ENCODE measurements around the gene PLIN4. TPM values are rescaled to one million over a fixed set of nuclear protein-coding genes. Genes with fewer than 3 reads are reported as not detected.
"Not testable (repeated sequence)": the region's sequence is repeated elsewhere in the genome, so short reads cannot be mapped to it uniquely, and the experiment has no call there.

Gene PLIN4
- total RNA-seq, 2 donors from 2014 or later = 8.2 to 13.9 TPM

DNA sequence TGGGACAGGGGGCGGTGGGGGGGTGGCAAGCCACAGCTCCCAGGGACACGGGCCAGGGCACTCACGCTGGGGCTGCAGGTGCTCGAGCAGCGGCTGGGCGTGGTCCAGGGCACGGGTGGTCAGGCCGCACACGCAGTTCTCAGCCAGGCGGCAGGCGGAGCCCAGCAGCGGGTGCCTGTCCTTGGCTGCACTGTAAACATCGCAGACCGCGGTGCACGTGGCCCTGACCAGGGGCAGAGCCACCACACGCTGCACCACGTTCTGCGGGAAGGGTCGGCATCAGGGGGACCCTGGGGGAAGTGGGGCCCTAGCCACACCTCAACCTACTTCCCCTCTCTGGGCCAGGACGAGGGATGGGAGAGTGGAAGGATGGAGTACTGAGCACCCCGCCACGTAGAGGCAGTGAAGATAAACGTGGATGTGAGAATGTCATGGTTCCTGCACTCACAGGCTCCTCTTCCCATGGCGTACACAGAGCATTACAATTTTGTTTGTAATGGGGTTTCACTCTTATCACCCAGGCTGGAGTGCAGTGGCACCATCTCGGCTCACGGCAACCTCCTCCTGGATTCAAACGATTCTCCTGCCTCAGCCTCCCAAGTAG lies 13.4 kb upstream of the PLIN4 start:
- WGBS = 57% methylated on average over 28 of the region's 28 CpGs
- Histone ChIP-seq H3K27ac (no peak overlapping the region), H3K36me3 (no peaks in the 10 kb centered on the region), H3K4me1 (replicated peaks) (no peaks in the 10 kb centered on the region), H3K9me3 (no peaks in the 10 kb centered on the region), H3K4me3 (no peak overlapping the region), H3K27me3 (replicated peaks; ENCODE audit: insufficient read depth) (no peaks in the 10 kb centered on the region)
- TF ChIP-seq, protein P1, sequence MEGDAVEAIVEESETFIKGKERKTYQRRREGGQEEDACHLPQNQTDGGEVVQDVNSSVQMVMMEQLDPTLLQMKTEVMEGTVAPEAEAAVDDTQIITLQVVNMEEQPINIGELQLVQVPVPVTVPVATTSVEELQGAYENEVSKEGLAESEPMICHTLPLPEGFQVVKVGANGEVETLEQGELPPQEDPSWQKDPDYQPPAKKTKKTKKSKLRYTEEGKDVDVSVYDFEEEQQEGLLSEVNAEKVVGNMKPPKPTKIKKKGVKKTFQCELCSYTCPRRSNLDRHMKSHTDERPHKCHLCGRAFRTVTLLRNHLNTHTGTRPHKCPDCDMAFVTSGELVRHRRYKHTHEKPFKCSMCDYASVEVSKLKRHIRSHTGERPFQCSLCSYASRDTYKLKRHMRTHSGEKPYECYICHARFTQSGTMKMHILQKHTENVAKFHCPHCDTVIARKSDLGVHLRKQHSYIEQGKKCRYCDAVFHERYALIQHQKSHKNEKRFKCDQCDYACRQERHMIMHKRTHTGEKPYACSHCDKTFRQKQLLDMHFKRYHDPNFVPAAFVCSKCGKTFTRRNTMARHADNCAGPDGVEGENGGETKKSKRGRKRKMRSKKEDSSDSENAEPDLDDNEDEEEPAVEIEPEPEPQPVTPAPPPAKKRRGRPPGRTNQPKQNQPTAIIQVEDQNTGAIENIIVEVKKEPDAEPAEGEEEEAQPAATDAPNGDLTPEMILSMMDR (IDR thresholded peaks at IDR 0.05) = no peak
- no peak for TF ChIP-seq POLR2A (IDR thresholded peaks at IDR 0.05)
- no peak for TF ChIP-seq POLR2AphosphoS5 (IDR thresholded peaks at IDR 0.05)
- DNase-seq (ENCODE audit: low spot score) = no peak
- intact Hi-C loops (cut with DNase I) = no loop called here

DNA sequence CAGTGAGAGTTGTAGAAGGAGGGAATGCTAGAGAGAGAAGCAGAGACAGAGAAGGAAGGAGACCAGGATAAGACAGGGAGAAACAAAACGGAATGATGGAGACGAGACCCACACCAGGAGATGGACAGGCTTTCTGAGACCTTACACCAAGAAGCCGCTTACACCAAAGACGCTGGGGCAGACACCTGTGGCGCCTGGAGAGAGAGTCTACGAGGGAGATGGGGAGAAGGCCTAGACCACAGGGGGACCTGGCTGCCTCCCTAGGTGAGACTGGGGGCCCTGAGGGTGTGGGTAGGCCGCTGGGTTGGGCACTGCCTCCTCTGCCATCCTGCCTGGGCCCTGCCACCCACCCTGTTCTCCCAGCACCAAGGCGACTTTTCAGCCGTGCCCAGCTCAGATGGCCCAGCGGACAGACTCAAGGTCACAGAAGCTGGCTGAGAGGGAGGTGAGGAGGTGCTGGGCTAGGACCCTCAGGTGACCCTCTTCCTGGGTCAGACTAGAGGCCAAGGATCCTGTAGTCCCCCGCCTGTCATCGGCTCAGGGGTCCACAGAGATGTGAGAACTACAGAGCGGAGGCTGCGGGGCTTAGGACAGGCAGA lies 11.7 kb upstream of the PLIN4 start:
- Histone ChIP-seq H3K9me3 (no peaks in the 10 kb centered on the region), H3K27me3 (replicated peaks; ENCODE audit: insufficient read depth) (no peaks in the 10 kb centered on the region), H3K4me1 (replicated peaks) (no peaks in the 10 kb centered on the region), H3K4me3 (no peak overlapping the region), H3K27ac (no peak overlapping the region), H3K36me3 (no peaks in the 10 kb centered on the region)
- TF ChIP-seq POLR2AphosphoS5 (IDR thresholded peaks at IDR 0.05) = no peak
- WGBS = 86% methylated on average over 12 of the region's 14 CpGs
- no peak for DNase-seq (ENCODE audit: low spot score)
- intact Hi-C loops (cut with DNase I) = loop anchor here (10.0 kb wide), 1 partner anchor 265 kb away; no protein-coding TSS in a partner anchor

DNA sequence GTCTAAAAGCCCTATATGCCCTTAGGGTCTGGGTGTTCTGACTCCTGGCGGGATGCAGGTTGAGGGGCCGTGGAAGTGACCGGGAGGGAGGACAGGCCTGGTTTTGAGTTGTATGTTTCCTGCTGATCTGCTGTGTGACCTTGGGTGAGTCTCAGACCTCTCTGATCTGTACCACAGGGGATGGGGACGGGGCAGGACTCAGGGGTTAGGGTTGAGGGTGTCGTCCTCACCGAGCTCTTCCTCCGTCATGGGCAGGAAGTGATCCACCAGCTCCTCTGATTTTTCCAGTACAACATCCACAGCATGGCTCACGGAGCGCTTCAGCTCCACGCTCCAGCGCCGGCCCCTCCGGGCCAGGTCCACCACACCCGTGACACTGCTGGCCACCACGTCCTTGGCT lies 10.6 kb upstream of the PLIN4 start:
- 87% methylated on average over 15 of the region's 15 CpGs for WGBS
- DNase-seq (ENCODE audit: low spot score) = no peak
- intact Hi-C loops (cut with DNase I) = loop anchor here (10.0 kb wide), 1 partner anchor 264 kb away; no protein-coding TSS in a partner anchor
- Histone ChIP-seq H3K4me3 (no peak overlapping the region), H3K27ac (no peak overlapping the region), H3K9me3 (no peaks in the 10 kb centered on the region), H3K27me3 (replicated peaks; ENCODE audit: insufficient read depth) (no peaks in the 10 kb centered on the region), H3K4me1 (replicated peaks) (no peaks in the 10 kb centered on the region), H3K36me3 (no peaks in the 10 kb centered on the region)
- TF ChIP-seq POLR2AphosphoS5 (IDR thresholded peaks at IDR 0.05) (no peak), POLR2A (IDR thresholded peaks at IDR 0.05) (no peak)
- TF ChIP-seq, protein P1 (IDR thresholded peaks at IDR 0.05) = no peak

DNA sequence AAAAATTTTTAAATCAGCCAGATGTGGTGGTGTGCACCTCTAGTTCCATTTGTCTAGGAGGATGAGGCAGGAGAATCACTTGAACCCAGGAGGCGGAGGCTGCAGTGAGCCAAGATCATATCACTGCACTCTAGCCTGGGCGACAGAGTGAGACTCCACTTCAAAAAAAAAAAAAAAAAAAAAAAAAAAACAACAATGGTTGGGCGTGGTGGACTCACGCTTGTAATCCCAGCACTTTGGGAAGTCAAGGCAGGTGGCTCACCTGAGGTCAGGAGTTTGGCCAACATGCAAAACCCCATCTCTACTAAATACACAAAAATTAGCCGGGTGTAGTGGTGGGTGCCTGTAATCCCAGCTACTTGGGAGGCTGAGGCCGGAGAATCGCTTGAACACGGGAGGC lies 9.1 kb upstream of the PLIN4 start:
- 79% methylated on average over 8 of the region's 8 CpGs for WGBS
- H3K36me3 ChIP-seq; H3K27me3 ChIP-seq (replicated peaks; ENCODE audit: insufficient read depth); H3K4me3 ChIP-seq; DNase-seq (ENCODE audit: low spot score); H3K9me3 ChIP-seq; H3K4me1 ChIP-seq (replicated peaks); H3K27ac ChIP-seq: not testable (repeated sequence)
- intact Hi-C loops (cut with DNase I) = loop anchor here (10.0 kb wide), 1 partner anchor 263 kb away; no protein-coding TSS in a partner anchor

DNA sequence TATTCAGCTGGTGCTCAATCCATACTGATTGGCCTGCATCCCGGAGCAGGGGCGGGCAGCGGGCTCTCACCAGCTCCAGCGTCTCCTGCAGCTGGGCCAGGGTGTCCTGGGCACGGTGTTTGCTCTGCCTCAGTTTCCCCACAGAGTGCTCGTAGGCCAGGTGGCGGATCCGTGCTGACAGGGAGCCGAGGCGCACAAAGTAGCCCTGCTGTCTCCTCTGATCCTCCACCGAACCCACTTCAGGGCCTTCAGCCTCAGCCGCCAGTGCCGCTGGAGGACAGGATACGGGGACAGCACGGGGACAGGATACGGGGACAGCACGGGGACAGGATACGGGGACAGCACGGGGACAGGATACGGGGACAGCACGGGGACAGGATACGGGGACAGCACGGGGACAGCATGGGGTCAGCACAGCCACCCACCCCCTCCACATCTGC lies 7.3 kb upstream of the PLIN4 start:
- no peak overlapping the region for H3K27ac ChIP-seq
- no peak overlapping the region for H3K4me3 ChIP-seq
- DNase-seq (ENCODE audit: low spot score) = no peak
- 86% methylated on average over 23 of the region's 23 CpGs for WGBS
- H3K4me1 ChIP-seq (replicated peaks) = no peaks in the 10 kb centered on the region
- H3K9me3 ChIP-seq = no peaks in the 10 kb centered on the region
- H3K36me3 ChIP-seq = no peaks in the 10 kb centered on the region
- intact Hi-C loops (cut with DNase I) = loop anchor here (10.0 kb wide), 1 partner anchor 261 kb away; no protein-coding TSS in a partner anchor
- H3K27me3 ChIP-seq (replicated peaks; ENCODE audit: insufficient read depth) = no peaks in the 10 kb centered on the region
- TF ChIP-seq, protein P1 (IDR thresholded peaks at IDR 0.05) = no peak
- TF ChIP-seq POLR2A (IDR thresholded peaks at IDR 0.05) = no peak
- no peak for TF ChIP-seq POLR2AphosphoS5 (IDR thresholded peaks at IDR 0.05)

Data from prostate gland (tissue), 2 donors.